NCI-H1694 (cell line): ENCODE measurements around the gene RANBP17.
"Not testable (repeated sequence)": the region's sequence is repeated elsewhere in the genome, so short reads cannot be mapped to it uniquely, and the experiment has no call there.

Experiments used
- DNase-seq: peaks from one replicate; lab custom pipeline; 2025; lab: John Stamatoyannopoulos, UW

Gene RANBP17

GRCh38 chr5:170867825-170868224 lies 6.0 kb downstream of the RANBP17 start:
- no peak for DNase-seq

- not testable (repeated sequence) for DNase-seq
Observed at GRCh38 chr5:170870390-170870789, 8.6 kb downstream of the RANBP17 start.

DNA sequence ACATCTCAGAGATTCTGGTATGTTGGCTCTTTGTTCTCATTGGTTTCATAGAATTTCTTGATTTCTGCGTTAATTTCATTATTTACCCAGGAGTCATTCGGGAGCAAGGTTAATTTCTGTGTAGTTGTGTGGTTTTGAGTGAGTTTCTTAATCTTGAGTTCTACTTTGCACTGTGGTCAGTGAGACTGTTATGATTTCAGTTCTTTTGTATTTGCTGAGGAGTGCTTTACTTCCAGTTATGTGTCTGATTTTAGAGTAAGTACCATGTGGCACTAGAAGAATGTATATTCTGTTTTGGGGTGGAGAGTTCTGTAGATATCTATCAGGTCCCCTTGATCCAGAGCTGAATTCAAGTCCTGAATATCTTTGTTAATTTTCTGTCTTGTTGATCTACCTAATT lies 12.2 kb downstream of the RANBP17 start:
- DNase-seq: no peak

GRCh38 chr5:170875811-170876210 lies 14.0 kb downstream of the RANBP17 start:
- DNase-seq: no peak

DNA sequence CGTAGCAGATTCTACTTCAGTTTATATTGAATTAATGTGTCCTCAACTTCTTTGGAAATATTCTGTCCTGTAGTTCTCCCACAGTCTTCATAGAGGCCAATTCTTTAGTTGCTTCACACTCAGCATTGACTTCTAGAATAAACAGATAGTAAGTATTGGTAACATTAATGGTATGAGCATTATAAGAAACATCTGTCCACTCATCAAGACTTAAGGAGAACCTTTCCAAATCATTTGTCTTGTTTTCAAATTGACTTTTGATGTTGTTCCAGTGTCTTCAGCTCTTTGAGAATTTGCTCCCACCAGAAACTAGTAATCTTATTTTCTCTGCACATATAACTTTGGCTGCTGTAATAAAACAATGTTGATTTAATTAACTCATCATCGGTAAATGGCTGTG lies 18.3 kb downstream of the RANBP17 start:
- no peak for DNase-seq

GRCh38 chr5:170882345-170882744 lies 20.5 kb downstream of the RANBP17 start:
- no peak for DNase-seq

DNA sequence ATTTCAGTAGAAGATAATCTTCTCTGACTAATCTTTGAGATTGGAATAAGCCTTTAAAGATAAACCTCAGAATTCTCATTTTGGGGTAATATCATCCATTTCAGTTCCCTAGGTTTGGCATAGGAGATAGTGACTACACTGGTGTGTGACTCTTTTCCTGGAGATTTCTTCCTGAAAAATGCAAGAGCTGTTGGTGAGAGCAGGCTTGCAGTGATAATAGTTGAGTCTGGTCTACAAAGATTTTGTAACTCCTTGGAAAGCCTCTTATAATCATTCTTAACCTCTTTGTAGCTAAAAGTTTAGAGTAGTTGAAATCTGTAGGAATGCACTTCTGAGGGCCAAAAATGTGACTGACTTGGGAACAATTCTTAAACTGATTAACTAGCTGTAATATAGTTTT lies 23.4 kb downstream of the RANBP17 start:
- no peak for DNase-seq

GRCh38 chr5:170885809-170886208 lies 24.0 kb downstream of the RANBP17 start:
- no peak for DNase-seq

- DNase-seq: no peak
Observed at GRCh38 chr5:170886210-170886894, 24.5 kb downstream of the RANBP17 start.

DNA sequence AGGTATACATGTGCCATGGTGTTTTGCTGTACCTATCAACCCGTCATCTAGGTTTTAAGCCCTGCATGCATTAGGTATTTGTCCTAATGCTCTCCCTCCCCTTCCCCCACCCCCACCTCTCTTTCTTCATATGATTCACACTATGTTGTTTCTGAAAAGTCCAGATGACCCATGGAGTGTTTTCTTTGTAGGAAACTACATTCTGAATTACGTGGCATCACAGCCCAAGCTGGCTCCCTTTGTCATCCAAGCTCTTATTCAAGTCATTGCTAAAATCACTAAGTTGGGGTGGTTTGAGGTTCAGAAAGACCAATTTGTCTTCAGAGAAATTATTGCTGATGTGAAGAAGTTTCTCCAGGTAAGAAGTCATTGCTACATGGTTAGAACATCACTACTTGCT lies 30.4 kb downstream of the RANBP17 start:
- no peak for DNase-seq

- no peak for DNase-seq
Observed at GRCh38 chr5:170894665-170895064, 32.8 kb downstream of the RANBP17 start.

DNA sequence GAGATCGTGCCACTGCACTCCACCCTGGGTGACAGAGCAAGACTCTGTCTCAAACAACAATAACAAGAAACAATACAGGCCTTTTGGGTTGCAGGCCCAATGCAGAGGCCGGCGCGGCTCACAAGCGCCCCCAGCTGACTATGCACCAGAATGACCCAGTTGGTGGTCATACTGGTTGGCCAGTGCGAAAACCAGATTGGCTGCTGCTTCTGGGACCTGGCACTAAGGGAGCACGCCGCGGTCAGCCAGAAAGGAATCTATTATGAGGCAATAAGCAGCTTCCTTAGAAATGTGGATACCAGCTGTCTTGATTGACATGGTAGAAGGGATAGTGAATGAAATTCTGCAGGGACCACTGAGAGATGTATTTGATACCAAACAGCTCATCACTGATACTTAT lies 35.0 kb downstream of the RANBP17 start:
- no peak for DNase-seq

GRCh38 chr5:170903075-170903474 lies 41.3 kb downstream of the RANBP17 start:
- no peak for DNase-seq

DNA sequence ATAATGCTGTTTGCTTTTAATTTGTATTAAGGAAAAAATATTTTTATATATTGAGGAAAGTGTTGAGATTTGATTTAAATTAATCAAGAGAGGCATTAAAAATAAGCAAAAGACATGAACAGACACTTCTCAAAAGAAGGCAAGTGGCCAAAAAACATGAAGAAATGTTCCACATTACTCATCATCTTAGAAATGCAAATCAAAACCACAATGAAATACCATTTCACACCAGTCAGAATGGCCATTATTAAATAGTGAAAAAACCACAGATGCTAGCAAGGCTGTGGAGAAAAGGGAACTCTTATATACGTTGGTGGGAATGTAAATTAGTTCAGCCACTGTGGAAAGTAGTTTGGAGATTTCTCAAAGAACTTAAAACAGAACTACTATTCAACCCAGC lies 45.9 kb downstream of the RANBP17 start:
- DNase-seq: no peak

- DNase-seq: no peak
Observed at GRCh38 chr5:170913573-170913972, 51.8 kb downstream of the RANBP17 start.

GRCh38 chr5:170917113-170917512 lies 55.3 kb downstream of the RANBP17 start:
- DNase-seq: no peak

DNA sequence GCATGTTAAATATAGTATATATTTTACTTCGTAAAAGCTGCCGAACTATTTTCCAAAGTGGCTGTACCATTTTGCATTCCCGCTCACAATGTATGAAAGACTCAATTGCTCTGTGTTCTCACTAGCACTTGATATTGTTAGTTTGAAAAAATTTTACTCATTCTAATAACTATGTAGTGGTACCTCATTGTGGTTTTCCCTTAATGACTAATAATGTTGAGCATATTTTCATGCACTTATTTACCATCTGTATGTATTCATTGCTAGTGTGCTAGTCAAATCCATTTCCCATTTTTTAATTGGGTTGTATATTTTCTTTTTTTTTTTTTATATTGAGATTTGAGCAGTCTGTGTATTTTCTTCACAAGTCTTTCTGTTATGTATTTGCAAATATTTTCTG lies 58.4 kb downstream of the RANBP17 start:
- DNase-seq: no peak

DNA sequence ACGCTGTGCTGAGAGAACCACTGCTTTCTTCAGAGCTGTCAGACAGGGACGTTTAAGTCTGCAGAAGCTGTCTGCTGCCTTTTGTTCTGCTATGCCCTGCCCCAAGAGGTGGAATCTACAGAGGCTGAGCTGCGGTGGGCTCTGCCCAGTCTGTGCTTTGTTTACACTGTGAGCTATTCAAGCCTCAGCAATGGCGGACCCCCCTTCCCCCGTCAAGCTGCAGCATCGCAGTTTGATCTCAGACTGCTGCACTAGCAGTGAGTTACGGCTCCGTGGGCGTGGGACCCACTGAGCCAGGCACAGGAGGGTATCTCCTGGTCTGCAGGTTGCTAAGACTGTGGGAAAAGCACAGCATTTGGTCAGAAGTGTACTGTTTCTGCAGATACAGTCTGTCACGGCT lies 60.5 kb downstream of the RANBP17 start:
- DNase-seq: not testable (repeated sequence)

DNA sequence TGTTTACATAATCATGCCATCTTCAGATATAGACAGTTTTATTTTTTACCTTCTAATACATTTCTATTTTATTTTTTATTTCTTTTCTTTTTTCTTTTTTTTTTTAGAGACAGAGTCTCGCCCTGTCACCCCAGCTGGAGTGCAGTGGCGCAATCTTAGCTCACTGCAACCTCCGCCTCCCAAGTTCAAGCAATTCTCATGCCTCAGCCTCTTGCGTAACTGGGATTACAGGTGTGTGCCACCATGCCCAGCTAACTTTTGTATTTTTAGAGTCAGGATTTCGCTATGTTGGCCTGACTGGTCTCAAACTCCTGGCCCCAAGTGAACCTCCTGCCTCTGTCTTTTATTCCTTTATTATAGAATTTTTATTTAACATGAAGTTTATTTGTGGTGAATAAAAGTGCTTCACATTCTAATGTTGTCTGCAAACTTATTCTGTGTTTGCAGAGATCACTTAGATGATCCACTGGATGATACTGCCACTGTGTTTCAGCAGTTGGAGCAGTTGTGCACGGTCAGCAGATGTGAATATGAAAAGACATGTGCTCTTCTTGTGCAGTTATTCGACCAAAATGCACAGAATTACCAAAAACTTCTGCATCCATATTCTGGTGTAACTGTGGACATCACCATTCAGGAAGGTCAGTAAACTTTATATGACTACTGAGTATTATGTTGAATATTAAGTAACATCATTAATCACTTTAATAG lies 62.2 kb downstream of the RANBP17 start:
- DNase-seq: no peak

DNA sequence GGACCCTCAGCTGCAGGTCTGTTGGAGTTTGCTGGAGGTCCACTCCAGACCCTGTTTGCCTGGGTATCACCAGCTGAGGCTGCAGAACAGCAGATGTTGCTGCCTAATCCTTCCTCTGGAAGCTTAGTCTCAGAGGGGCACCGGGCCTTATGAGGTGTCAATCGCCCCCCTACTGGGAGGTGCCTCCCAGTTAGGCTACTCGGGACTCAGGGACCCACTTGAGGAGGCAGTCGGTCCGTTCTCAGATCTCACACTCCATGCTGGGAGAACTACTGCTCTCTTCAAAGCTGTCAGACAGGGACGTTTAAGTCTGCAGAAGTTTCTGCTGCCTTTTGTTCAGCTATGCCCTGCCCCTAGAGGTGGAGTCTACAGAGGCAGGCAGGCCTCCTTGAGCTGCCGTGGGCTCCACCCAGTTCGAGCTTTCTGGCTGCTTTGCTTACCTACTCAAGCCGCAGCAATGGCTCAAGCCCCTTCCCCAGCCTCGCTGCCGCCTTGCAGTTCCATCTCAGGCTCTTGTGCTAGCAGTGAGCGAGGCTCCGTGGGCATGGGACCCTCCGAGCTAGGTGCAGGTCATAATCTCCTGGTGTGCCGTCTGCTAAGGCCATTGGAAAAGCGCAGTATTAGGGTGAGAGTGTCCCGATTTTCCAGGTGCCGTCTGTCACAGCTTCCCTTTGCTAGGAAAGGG lies 73.9 kb downstream of the RANBP17 start:
- not testable (repeated sequence) for DNase-seq

GRCh38 chr5:170937072-170937471 lies 75.3 kb downstream of the RANBP17 start:
- DNase-seq: no peak

DNA sequence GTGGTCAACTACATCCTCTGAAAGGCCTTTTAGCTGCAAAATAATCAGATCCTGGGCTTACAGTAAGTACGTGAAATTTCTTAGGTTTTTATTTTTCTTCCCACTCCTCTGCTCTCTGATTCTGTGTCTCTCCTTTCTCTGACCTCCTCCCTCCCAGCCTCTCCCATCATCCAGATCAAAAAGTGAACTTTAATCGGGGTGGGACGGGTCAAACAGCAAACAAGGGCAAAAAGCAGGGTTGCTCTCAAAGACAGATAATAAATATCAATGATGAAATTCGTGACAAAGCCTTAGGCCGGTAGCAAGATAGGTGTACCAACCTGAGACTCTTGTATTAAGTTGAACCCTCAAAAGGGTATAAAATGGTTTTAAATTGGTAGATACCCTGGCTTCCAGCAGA lies 76.1 kb downstream of the RANBP17 start:
- DNase-seq: no peak

DNA sequence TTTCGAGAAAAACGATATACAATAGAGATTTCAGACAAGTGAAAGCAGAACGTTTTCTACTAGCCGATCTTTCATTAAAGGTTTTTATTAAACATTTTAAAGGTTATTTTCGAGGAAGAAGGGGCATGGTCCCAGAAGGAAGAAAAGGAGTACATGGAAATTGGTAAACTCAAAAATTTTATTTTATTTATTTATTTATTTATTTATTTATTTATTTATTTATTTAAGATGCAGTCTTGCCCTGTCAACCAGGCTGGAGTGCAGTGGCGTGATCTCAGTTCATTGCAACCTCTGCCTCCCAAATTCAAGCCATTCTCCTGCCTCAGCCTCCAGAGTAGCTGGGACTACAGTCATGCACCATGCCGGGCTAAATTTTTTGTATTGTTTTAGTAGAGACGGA lies 77.4 kb downstream of the RANBP17 start:
- DNase-seq: no peak
